ENCODE measurements around the gene KCNMA1. TPM values are rescaled to one million over a fixed set of nuclear protein-coding genes. Genes with fewer than 3 reads are reported as not detected.

Gene KCNMA1
- total RNA-seq, 1 experiment from 2014 or later: 0.49 TPM

- no peak for TF ChIP-seq TCF7L2 (IDR thresholded peaks at IDR 0.05; ENCODE audit: borderline replicate concordance, extremely low read depth, insufficient read depth, insufficient read length)
- no peak for TF ChIP-seq ZNF274 (IDR thresholded peaks at IDR 0.05; ENCODE audit: low read depth, low read length)
- TF ChIP-seq POLR2AphosphoS5 (IDR thresholded peaks at IDR 0.05; ENCODE audit: low read depth, low read length): no peak
- TF ChIP-seq ATF3 (IDR thresholded peaks at IDR 0.05): no peak
- no peak for TF ChIP-seq YY1 (IDR thresholded peaks at IDR 0.05; ENCODE audit: extremely low read depth, insufficient replicate concordance, low read depth, low read length)
- no peak for TF ChIP-seq EZH2 (IDR thresholded peaks at IDR 0.05)
- no peak for TF ChIP-seq SIN3A (IDR thresholded peaks at IDR 0.05; ENCODE audit: low read depth)
Measured at GRCh38 chr10:77159538-77160110, 478.0 kb downstream of the KCNMA1 start (continued).

GRCh38 chr10:77158666-77159065 lies 478.9 kb downstream of the KCNMA1 start:
- H3K4me1 ChIP-seq (ENCODE audit: control insufficient read depth in 1 of 2, insufficient read depth in 2 of 2, low read length in 2 of 2): peaks cover 0 to 22% of the 10 kb centered on the region in 2 experiments; a peak in 2 of 4 replicates
- no peak overlapping the region for H3K27ac ChIP-seq (ENCODE audit: low read depth, low read length)
- CTCF ChIA-PET: interaction anchor here (1.2 to 1.4 kb wide), 2 partner anchors 28 to 485 kb away, joined by 3 read pairs; no protein-coding TSS in a partner anchor
- no peak overlapping the region for H3K4me2 ChIP-seq (ENCODE audit: low read length)
- RAD21 ChIA-PET (ENCODE audit: low non-redundant PET in 1 of 2, low total read pairs in 2 of 2, uncharacterized antibody in 2 of 2, unreplicated experiment in 2 of 2): no interaction called here
- no peak overlapping the region for H3K4me3 ChIP-seq (replicated peaks in 1 of 2; ENCODE audit: low read depth in 1 of 2, low read length in 2 of 2)
- POLR2A ChIA-PET: no interaction called here
- H3K27me3 ChIP-seq (ENCODE audit: insufficient read depth, low read length): peaks cover 31% of the 10 kb centered on the region; the same call in 1 of the 2 replicates
- H4K20me1 ChIP-seq (ENCODE audit: insufficient read depth): no peaks in the 10 kb centered on the region
- no peaks in the 10 kb centered on the region for H3K79me2 ChIP-seq (ENCODE audit: insufficient read depth, low read length)
- intact Hi-C loops (cut with micrococcal nuclease): no loop called here
- H3K9ac ChIP-seq (ENCODE audit: low read length): no peak overlapping the region
- no peaks in the 10 kb centered on the region for H3K36me3 ChIP-seq (ENCODE audit: control insufficient read depth in 1 of 2, insufficient read depth in 2 of 2, low read length in 2 of 2)
- ATAC-seq (no peak), DNase-seq (ENCODE audit: low read depth, low spot score) (no peak)
- no peaks in the 10 kb centered on the region for H3K9me2 ChIP-seq (ENCODE audit: insufficient read depth)
- no peaks in the 10 kb centered on the region for H3K9me3 ChIP-seq (ENCODE audit: control insufficient read depth in 1 of 2, insufficient read depth in 1 of 2, low read depth in 1 of 2, low read length in 2 of 2)
- no peak for TF ChIP-seq SRF (IDR thresholded peaks at IDR 0.05; ENCODE audit: low read depth)
- TF ChIP-seq CBX3 (IDR thresholded peaks at IDR 0.05; ENCODE audit: low read depth): no peak
- no peak for TF ChIP-seq MAX (IDR thresholded peaks at IDR 0.05)
- no peak for TF ChIP-seq EZH2 (IDR thresholded peaks at IDR 0.05)
- no peak for TF ChIP-seq TCF7L2 (IDR thresholded peaks at IDR 0.05; ENCODE audit: borderline replicate concordance, extremely low read depth, insufficient read depth, insufficient read length)
- no peak for TF ChIP-seq CEBPB (IDR thresholded peaks at IDR 0.05; ENCODE audit: low read depth)
- no peak for TF ChIP-seq YY1 (IDR thresholded peaks at IDR 0.05; ENCODE audit: extremely low read depth, insufficient replicate concordance, low read depth, low read length)
- TF ChIP-seq EGR1 (IDR thresholded peaks at IDR 0.05; ENCODE audit: low read depth): no peak
- no peak for TF ChIP-seq ELF1 (IDR thresholded peaks at IDR 0.05; ENCODE audit: borderline replicate concordance, low read depth)
- no peak for TF ChIP-seq CTCF (IDR thresholded peaks at IDR 0.05 in 2 of 3, conservative IDR thresholded peaks at IDR 0.05 in 1 of 3; ENCODE audit: borderline replicate concordance in 1 of 3, insufficient read depth in 1 of 3, low read depth in 2 of 3, low read length in 2 of 3)
- no peak for TF ChIP-seq ATF3 (IDR thresholded peaks at IDR 0.05)
- TF ChIP-seq FOSL1 (IDR thresholded peaks at IDR 0.05; ENCODE audit: low read depth): no peak
- no peak for TF ChIP-seq POLR2A (IDR thresholded peaks at IDR 0.05; ENCODE audit: borderline replicate concordance, extremely low read depth, insufficient read depth, insufficient read length)
- no peak overlapping the region for H2AFZ ChIP-seq (ENCODE audit: low read depth, low read length, poor library complexity, severe bottlenecking)
- no TSS peak for BruUV-seq (replicated peaks)

Measured in HCT116 (cell line).